T-helper 2 cell treated with Interferon-gamma antibody and Interleukin-4, amounts not matched to agents 5 μg/mL and 100 μg/mL, for 36 hours (primary cell): ENCODE results near the gene KIFC1.
A peak's percentile ranks its signal among the peaks of the same experiment; 100 is the strongest.
"Not testable (repeated sequence)": the region's sequence is repeated elsewhere in the genome, so short reads cannot be mapped to it uniquely, and the experiment has no call there.

Experiments
- DNase-seq: peaks from one replicate; pipeline ENCODE4 v3.0.0; 2021; ENCODE audit warnings: low spot score
- H3K27ac Mint-ChIP-seq: one replicate; pipeline ENCODE4 v1.8.0; 2021; ENCODE audit warnings: mild to moderate bottlenecking, mixed read lengths
- H3K27me3 Mint-ChIP-seq: one replicate; pipeline ENCODE4 v1.8.0; 2021; ENCODE audit warnings: low read depth, mixed read lengths
- H3K36me3 Mint-ChIP-seq: one replicate; pipeline ENCODE4 v1.8.0; 2021; ENCODE audit warnings: low read depth, mixed read lengths
- H3K4me1 Mint-ChIP-seq: one replicate; pipeline ENCODE4 v1.8.0; 2021; ENCODE audit warnings: low read depth, mixed read lengths
- H3K4me3 Mint-ChIP-seq: one replicate; pipeline ENCODE4 v1.8.0; 2022; ENCODE audit warnings: mild to moderate bottlenecking, moderate library complexity, mixed read lengths
- H3K9me3 Mint-ChIP-seq: one replicate; pipeline ENCODE4 v1.8.0; 2021; ENCODE audit warnings: mixed read lengths

Gene KIFC1

GRCh38 chr6:33391278-33391921, at the start of gene KIFC1:
Gene KIFC1 (plus strand): TSS chr6:33391823. CDS start chr6:33391986, 163 bp downstream.
- no peaks in the 10 kb centered on the region for H3K27me3 Mint-ChIP-seq
- peak within 1 kb of the TSS; percentile 95 for H3K4me3 Mint-ChIP-seq
- H3K4me1 Mint-ChIP-seq = peaks cover 37% of the 10 kb centered on the region
- peaks cover 33% of the 10 kb centered on the region for H3K36me3 Mint-ChIP-seq
- no peaks in the 10 kb centered on the region for H3K9me3 Mint-ChIP-seq
- DNase-seq = peak; percentile 99
- H3K27ac Mint-ChIP-seq = peak within 1 kb of the TSS; percentile 90

GRCh38 chr6:33343606-33343952, 48.0 kb upstream of the KIFC1 start:
- not testable (repeated sequence) for H3K36me3 Mint-ChIP-seq, H3K27me3 Mint-ChIP-seq, DNase-seq, H3K9me3 Mint-ChIP-seq
- Mint-ChIP-seq H3K4me3 (peak overlapping the region; percentile 76), H3K4me1 (peaks cover 26% of the 10 kb centered on the region), H3K27ac (peak overlapping the region; percentile 90)

GRCh38 chr6:33343953-33344611, 47.5 kb upstream of the KIFC1 start:
- peaks cover 26% of the 10 kb centered on the region for H3K4me1 Mint-ChIP-seq
- DNase-seq = peak; percentile 28
- no peaks in the 10 kb centered on the region for H3K36me3 Mint-ChIP-seq
- H3K4me3 Mint-ChIP-seq = peak overlapping the region; percentile 76
- H3K9me3 Mint-ChIP-seq = no peaks in the 10 kb centered on the region
- no peaks in the 10 kb centered on the region for H3K27me3 Mint-ChIP-seq
- peak overlapping the region; percentile 90 for H3K27ac Mint-ChIP-seq

- peak overlapping the region; percentile 90 for H3K27ac Mint-ChIP-seq
- H3K36me3 Mint-ChIP-seq = no peaks in the 10 kb centered on the region
- DNase-seq = peak; percentile 57
- no peaks in the 10 kb centered on the region for H3K27me3 Mint-ChIP-seq
- H3K4me1 Mint-ChIP-seq = peaks cover 25% of the 10 kb centered on the region
- H3K4me3 Mint-ChIP-seq = peak overlapping the region; percentile 75
- H3K9me3 Mint-ChIP-seq = no peaks in the 10 kb centered on the region
These were observed 46.6 kb upstream of the KIFC1 start for GRCh38 chr6:33344701-33345697.

GRCh38 chr6:33346972-33347371, 44.7 kb upstream of the KIFC1 start:
- Mint-ChIP-seq H3K4me3 (peak overlapping the region; percentile 2), H3K4me1 (peaks cover 22% of the 10 kb centered on the region)
- DNase-seq, H3K9me3 Mint-ChIP-seq, H3K27me3 Mint-ChIP-seq, H3K36me3 Mint-ChIP-seq, H3K27ac Mint-ChIP-seq: not testable (repeated sequence)

GRCh38 chr6:33347816-33348215, 43.8 kb upstream of the KIFC1 start:
- peaks cover 22% of the 10 kb centered on the region for H3K4me1 Mint-ChIP-seq
- no peaks in the 10 kb centered on the region for H3K9me3 Mint-ChIP-seq
- no peaks in the 10 kb centered on the region for H3K36me3 Mint-ChIP-seq
- no peak overlapping the region for H3K4me3 Mint-ChIP-seq
- H3K27me3 Mint-ChIP-seq = peaks cover 5% of the 10 kb centered on the region
- no peak for DNase-seq
- no peak overlapping the region for H3K27ac Mint-ChIP-seq

- not testable (repeated sequence) for H3K4me3 Mint-ChIP-seq, DNase-seq, H3K4me1 Mint-ChIP-seq, H3K9me3 Mint-ChIP-seq, H3K36me3 Mint-ChIP-seq, H3K27ac Mint-ChIP-seq
- peaks cover 23% of the 10 kb centered on the region for H3K27me3 Mint-ChIP-seq
These were observed 35.8 kb upstream of the KIFC1 start for GRCh38 chr6:33355860-33356259.

- H3K27me3 Mint-ChIP-seq = peaks cover 23% of the 10 kb centered on the region
- no peak overlapping the region for H3K27ac Mint-ChIP-seq
These were observed 35.3 kb upstream of the KIFC1 start for GRCh38 chr6:33356295-33356694.

GRCh38 chr6:33357160-33357871, 34.3 kb upstream of the KIFC1 start:
- not testable (repeated sequence) for H3K4me1 Mint-ChIP-seq, H3K36me3 Mint-ChIP-seq, H3K4me3 Mint-ChIP-seq, DNase-seq, H3K9me3 Mint-ChIP-seq, H3K27ac Mint-ChIP-seq
- H3K27me3 Mint-ChIP-seq = peaks cover 20% of the 10 kb centered on the region

More at GRCh38 chr6:33356295-33356694, 35.3 kb upstream of the KIFC1 start:
- Mint-ChIP-seq H3K9me3 (no peaks in the 10 kb centered on the region), H3K4me1 (no peaks in the 10 kb centered on the region), H3K4me3 (no peak overlapping the region), H3K36me3 (no peaks in the 10 kb centered on the region)
- no peak for DNase-seq

GRCh38 chr6:33359331-33359730, 32.3 kb upstream of the KIFC1 start:
- DNase-seq = no peak
- no peaks in the 10 kb centered on the region for H3K9me3 Mint-ChIP-seq
- H3K4me3 Mint-ChIP-seq = no peak overlapping the region
- no peaks in the 10 kb centered on the region for H3K36me3 Mint-ChIP-seq
- no peak overlapping the region for H3K27ac Mint-ChIP-seq
- H3K27me3 Mint-ChIP-seq = peaks cover 19% of the 10 kb centered on the region
- H3K4me1 Mint-ChIP-seq = peaks cover under 1% of the 10 kb centered on the region

- not testable (repeated sequence) for DNase-seq, H3K9me3 Mint-ChIP-seq, H3K36me3 Mint-ChIP-seq, H3K4me1 Mint-ChIP-seq, H3K4me3 Mint-ChIP-seq, H3K27ac Mint-ChIP-seq
- H3K27me3 Mint-ChIP-seq = peaks cover 13% of the 10 kb centered on the region
These were observed 28.1 kb upstream of the KIFC1 start for GRCh38 chr6:33363486-33363885.

GRCh38 chr6:33364475-33365205, 27.0 kb upstream of the KIFC1 start:
- Mint-ChIP-seq H3K27ac (peak overlapping the region; percentile 82), H3K4me3 (peak overlapping the region; percentile 20)
- not testable (repeated sequence) for H3K4me1 Mint-ChIP-seq, H3K27me3 Mint-ChIP-seq, H3K9me3 Mint-ChIP-seq, H3K36me3 Mint-ChIP-seq, DNase-seq
